T-helper 1 cell treated with Interleukin-12 subunit alpha and Interleukin-12 subunit beta and Interleukin-4 antibody, amounts not matched to agents 30 ng/mL and 1 ng/mL, for 36 hours (primary cell): Measurements from ENCODE around the gene CNST. TPM values are rescaled to one million over a fixed set of nuclear protein-coding genes. Genes with fewer than 3 reads are reported as not detected.
"Not testable (repeated sequence)": the region's sequence is repeated elsewhere in the genome, so short reads cannot be mapped to it uniquely, and the experiment has no call there.

Source experiments
- intact Hi-C: fragments of 100-400 bp; cut with micrococcal nuclease; formaldehyde crosslinking; loops from one replicate; pipeline ENCODE4 v1.15.1; 2024
- total RNA-seq: library from RNA; stranded (reverse); gene quantifications from 2 replicates; pipeline ENCODE4 v1.2.3, GENCODE V29; 2022

CNST gene
- total RNA-seq, 1 donor from 2014 or later: 33.7 TPM

GRCh38 chr1:246617768-246618167 lies 51.5 kb downstream of the CNST start:
- intact Hi-C loops: no loop called here

GRCh38 chr1:246618240-246618808 lies 52.1 kb downstream of the CNST start:
- intact Hi-C loops: no loop called here

DNA sequence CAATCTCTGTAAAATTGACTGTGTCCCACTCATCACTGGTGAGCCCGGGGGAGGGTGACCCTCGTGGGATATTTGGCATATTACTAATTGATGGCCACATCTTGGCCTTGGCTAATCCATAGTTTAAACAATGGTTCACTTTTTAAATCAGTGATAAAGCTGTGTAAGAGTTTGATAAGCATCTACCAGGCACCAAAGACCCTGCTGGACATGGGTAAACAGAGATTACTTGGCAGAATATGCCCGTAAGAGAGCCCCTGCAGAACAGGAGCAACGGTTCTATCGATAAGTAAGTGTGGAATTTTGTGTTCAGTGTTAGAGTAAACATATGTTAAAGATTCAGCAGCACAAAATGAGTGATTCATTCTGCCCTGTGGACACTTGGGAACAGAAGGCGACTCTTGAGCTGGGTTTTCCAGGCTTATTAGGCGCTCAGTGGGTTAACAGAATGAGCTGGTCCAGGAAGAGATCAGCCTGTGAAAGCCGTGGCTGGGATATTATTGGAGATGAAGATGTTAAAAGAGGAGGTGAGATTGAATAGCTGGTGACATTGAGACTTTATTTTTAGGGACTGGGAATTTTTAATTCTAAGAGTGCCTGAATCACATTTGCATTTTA lies 55.9 kb downstream of the CNST start:
- intact Hi-C loops: no loop called here

GRCh38 chr1:246624091-246624490 lies 57.8 kb downstream of the CNST start:
- intact Hi-C loops: no loop called here

GRCh38 chr1:246629030-246629429 lies 62.8 kb downstream of the CNST start:
- intact Hi-C loops: no loop called here

DNA sequence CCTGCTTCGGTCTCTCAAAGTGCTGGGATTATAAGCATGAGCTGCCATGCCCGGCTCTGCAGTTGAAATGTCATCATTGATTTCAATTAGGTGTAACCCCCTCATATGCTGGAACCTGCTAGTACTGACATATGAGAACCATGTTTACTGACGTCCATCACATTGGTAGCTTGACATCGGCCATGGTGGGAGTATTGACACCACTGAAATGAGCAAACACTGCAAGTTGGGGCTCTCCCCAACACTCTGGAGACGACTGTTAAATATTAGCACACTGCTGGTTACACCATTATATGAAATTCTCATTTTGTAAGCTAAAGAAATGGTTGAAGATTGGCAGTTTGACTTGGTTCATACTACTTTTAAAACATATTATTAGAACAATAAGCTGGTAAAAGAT lies 63.7 kb downstream of the CNST start:
- intact Hi-C loops: no loop called here

DNA sequence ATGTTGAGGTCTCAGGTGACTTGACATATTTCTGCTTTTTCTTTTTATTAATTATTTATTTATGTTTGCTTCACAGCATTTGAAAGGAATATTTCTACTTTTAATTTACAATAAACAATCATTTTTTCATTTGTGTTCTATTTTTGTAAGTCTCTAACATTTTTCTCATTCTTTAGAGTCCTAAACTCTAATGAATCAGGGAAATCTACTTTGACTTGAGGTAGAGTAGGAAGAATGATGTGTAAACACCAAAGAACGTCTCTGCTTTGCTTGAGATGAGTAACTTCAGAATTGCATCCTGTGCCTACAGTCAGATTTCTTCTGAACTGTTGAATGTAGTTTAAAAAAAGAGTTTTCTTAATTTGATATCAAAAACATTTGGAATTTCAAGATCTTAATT lies 65.2 kb downstream of the CNST start:
- intact Hi-C loops: no loop called here

DNA sequence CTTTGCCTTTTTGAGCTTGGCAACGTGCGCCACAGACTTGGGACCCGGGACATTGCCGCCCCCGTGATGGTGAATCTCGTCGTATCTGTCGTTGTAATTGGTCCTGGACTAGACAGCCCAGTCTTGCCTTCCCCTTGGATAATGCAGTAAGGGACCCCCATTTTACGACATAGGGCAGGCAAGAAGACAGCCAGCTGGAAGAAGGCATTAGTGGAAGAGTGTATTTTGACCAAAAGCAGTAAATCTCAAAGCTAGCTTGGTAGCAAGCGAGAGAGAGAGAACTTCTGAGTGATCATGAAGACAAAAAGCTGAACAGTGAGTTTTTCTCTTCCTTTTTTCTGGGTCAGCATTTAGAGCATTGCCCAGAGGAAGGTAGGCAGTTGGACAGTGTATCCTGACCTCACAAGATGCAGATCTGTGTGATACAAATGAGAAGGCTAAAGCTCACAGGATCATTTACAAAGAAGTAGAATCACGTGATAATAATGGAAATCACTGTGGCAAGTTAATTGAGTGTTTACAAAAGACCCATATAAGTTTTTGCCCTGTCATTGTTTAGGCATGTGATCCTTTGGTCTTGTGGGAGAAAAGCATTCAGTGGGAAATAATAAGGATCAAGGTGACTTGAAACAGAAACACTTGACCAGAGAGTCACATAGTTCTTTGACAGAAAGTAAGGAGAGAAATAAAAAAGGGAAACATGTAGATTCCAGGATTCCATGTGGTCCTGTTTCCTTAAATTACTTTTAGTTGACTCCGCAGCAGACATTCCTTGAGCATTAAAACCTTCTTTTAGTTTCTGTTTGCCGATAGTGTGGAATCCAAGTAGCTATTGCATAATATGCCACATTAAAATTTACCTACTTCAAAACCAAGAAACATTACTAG lies 66.3 kb downstream of the CNST start:
- intact Hi-C loops: no loop called here

DNA sequence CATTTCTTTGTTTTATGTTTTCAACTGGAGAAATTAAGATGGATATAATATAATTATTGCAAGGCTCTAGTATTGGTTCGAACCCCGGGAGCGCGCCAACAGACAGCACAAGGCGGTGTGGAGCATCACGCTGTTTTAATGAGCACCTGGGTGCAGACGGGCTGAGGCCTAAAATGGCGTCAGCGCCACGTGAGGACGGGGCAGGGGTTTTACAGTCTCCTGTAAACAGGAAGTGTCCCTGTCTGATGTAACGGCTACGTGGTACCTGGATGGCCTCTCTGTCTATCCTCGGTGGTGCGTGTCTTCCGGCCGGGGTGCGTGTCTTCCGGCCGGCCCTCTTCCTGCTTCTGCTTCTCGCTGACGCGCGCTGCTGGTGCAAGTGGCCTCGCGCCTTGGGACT lies 68.4 kb downstream of the CNST start:
- intact Hi-C loops: not testable (repeated sequence)

- intact Hi-C loops: no loop called here
Observed at GRCh38 chr1:246638941-246639655, 72.8 kb downstream of the CNST start.

GRCh38 chr1:246639732-246640131 lies 73.5 kb downstream of the CNST start:
- intact Hi-C loops: loop anchor here (5.0 kb wide), 1 partner anchor 72 kb away; the partner anchor contains the start of genes CNST and TFB2M

DNA sequence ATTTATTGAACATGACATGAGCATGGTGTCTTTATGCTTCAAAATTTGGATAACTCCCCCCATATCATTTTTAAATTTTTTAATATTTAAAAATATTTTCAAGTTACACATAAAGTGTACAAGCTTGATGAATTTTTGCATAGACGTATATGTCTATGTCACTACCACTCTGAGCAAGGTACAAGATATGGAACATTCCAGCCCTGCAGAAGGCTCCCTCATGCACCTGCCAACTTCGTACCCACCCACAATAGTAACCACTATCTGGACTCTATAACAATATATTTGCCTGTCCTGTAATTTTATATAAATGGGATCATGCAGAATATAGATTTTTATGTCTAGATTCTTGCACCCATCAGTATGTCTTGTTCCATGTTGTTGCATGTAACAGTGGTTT lies 74.5 kb downstream of the CNST start:
- intact Hi-C loops: loop anchor here (5.0 kb wide), 1 partner anchor 73 kb away; the partner anchor contains the start of genes CNST and TFB2M

DNA sequence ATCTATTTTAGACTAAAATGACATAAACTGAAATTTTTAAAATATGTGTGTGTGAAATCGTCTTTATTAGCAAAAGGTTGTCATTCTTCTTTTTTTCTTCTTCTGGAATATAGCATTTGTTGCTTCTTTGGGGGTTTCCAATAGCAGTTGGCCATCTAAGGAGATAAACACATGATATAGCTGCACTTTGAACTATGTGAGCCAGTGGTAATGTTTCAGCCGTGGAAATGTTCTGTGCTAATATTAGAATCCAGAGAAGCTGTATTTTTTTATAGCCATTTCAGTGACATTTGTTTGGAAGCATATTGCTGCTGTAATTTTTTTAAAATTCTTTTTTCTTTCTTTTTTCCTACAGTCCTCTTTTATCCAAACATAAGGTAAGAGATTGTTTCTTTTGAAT lies 75.1 kb downstream of the CNST start:
- intact Hi-C loops: loop anchor here (5.0 kb wide), 1 partner anchor 74 kb away; the partner anchor contains the start of genes CNST and TFB2M

GRCh38 chr1:246642719-246643118 lies 76.5 kb downstream of the CNST start:
- intact Hi-C loops: loop anchor here (5.0 kb wide), 1 partner anchor 75 kb away; the partner anchor contains the start of genes CNST and TFB2M

DNA sequence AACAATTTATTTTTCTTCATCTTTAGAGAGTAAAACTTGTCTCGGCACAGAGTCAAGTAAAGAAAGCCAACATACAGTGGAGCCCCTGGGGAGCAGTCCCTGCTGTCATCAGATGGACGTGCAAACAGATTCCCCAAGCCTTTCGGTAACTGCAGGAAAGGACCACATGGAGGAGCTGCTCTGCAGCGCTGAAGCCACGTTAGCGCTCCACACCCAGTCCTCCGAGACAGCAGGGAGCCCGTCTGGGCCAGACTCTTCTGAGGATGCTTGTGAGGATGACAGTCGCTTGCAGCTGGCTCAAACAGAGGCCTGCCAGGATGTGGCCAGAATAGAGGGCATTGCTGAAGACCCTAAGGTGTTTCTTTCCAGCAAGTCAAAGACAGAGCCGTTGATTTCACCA lies 80.9 kb downstream of the CNST start:
- intact Hi-C loops: no loop called here

- intact Hi-C loops: no loop called here
Observed at GRCh38 chr1:246647513-246647912, 81.3 kb downstream of the CNST start.

DNA sequence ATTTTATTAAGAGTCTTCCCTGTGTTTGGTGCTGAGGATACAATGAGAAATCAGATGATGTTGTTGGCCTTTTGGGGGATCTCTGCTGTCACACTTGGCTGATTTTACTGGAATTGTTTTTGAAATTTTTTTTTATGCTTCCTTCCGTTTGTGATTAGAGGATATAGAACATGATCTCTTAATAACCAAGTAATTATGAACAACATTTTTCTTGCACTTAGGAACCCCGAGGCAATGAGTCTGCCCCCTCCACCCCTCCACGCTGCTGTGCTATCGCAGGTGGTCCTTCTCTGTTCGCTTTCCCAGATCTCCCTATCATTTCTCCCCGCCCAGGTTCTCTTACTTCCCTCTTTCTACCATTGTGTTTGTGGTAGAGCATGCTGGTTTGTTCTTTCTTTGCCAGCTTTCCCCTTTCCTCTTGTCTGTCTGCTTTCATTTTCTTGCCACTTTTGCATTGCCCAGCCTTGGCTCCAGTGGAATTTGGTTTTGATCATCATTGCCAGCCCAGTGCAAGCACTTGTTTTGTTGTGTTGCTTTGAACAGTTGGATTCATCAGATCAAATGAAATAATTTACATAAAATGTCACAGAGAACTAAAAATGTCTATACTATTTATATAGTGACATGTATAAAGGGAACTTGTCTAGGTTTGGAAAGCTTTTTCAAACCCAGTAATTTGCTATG lies 84.9 kb downstream of the CNST start:
- intact Hi-C loops: no loop called here

DNA sequence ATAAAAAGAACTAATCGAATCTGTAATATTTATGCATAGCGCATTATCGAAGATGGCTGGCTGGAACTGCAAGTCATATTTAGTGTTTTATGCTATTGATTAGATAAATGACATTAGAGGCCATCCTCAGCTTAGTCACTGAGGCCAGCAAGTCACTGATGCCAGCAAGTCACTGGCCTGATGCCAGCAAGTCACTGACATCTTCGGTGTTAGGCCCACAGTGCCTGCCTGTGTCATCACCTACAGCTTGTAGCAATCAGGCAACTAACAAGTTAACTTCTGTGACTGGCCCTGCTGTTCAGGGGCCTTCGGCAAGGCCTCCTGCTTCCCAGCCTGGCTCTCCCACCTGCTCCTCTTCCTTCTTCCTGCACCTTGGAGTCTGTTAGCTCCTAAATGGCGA lies 92.3 kb downstream of the CNST start:
- intact Hi-C loops: no loop called here

DNA sequence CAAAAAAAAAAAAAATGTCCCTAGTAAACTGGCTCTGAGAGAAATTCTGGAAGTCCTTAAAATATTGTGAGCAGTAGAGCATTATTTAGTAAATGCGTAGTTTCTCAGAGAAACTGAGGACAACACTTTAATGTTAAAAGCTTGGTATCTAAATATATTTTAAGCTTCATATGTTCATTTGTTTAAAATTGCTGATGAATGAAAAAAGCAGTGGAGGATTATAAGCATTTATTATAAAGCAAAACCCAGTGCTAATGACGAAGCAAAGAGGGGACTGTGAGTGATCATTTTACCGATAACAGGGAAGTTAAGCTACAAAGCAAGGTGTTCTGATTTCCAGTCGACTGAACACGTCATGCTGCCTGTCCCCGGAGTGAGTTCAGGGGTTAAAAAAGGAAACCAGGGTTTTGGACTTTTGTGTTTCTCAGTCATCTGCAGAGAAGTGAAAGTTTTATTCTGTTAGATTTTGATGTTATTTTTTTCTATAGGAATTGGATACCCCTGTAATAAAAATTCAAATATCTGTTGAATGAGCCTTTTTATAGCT lies 93.4 kb downstream of the CNST start:
- intact Hi-C loops: no loop called here

- intact Hi-C loops: no loop called here
Observed at GRCh38 chr1:246661451-246661850, 95.2 kb downstream of the CNST start.

GRCh38 chr1:246667773-246668172 lies 101.5 kb downstream of the CNST start:
- intact Hi-C loops: no loop called here
